ENCODE results near the gene FHIP2A.

Gene FHIP2A

DNA sequence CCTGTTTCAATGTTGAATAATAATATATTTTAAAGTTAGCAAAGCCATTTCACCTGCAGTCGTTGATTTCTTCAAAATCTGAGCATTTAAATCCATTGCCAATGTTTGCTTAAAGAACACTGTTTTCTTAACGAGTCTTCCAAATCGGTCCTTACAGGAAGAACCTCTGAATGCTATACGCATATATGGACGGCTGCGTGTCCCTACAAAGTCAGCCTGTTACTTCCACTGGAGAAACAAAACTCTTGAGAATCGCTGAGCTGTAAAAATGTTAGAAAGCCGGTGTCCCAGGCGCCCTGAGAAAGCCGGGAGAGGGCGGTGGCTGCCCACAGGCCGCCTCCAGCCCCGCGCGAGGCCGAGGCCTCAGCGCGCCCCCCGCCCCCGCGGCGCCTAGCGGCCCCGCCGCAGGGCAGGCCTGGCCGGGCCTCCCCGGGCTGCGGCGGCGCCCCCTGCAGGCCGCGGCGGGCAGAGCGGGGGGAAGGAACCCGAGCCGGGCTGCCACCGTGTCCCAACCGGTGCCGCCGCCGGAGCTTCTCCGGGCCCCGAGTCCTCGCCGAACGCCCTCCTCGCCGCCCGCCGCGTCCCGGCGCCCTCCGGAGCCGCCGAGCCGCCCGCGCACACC, at the start of gene FHIP2A:
TSS of gene FHIP2A (plus strand) at position 488 of the 622 bp plus-strand sequence. CDS start 299 bp downstream, outside the sequence.
- Histone ChIP-seq H3K36me3 (ENCODE audit: control insufficient read depth in 2 of 2, insufficient read depth in 1 of 2, low read length in 2 of 2) (no peaks in the 10 kb centered on the region), H3K27ac (ENCODE audit: extremely low read depth, low read depth, low read length) (peak within 1 kb of the TSS; percentile 99), H3K4me1 (ENCODE audit: control insufficient read depth, insufficient read depth, low read length) (peaks cover 28% of the 10 kb centered on the region), H3K9me3 (ENCODE audit: control insufficient read depth, insufficient read depth, low read depth, low read length) (no peaks in the 10 kb centered on the region), H3K4me3 (ENCODE audit: low read depth, low read length) (peak within 1 kb of the TSS; percentile 88)
- no peak for TF ChIP-seq BCL6B (tag by site-specific recombination; IDR thresholded peaks at IDR 0.05)
- TF ChIP-seq EGR2 (tag by site-specific recombination; IDR thresholded peaks at IDR 0.05; ENCODE audit: low read depth) = peak; percentile 10; the same call in 1 of the 2 replicates
- TF ChIP-seq ZNF596 (tag by site-specific recombination; IDR thresholded peaks at IDR 0.05) = no peak; the same call in 1 of the 2 replicates
- no peak for TF ChIP-seq PRDM2 (tag by site-specific recombination; IDR thresholded peaks at IDR 0.05; ENCODE audit: borderline replicate concordance)
- no peak for TF ChIP-seq ZNF624 (tag by site-specific recombination; IDR thresholded peaks at IDR 0.05)
- TF ChIP-seq ZNF449 (tag by site-specific recombination; IDR thresholded peaks at IDR 0.05) = no peak
- no peak for TF ChIP-seq ZNF169 (tag by site-specific recombination; IDR thresholded peaks at IDR 0.05)
- peak; percentile 51 for TF ChIP-seq ZBTB8A (tag by site-specific recombination; IDR thresholded peaks at IDR 0.05)
- TF ChIP-seq, protein P1, sequence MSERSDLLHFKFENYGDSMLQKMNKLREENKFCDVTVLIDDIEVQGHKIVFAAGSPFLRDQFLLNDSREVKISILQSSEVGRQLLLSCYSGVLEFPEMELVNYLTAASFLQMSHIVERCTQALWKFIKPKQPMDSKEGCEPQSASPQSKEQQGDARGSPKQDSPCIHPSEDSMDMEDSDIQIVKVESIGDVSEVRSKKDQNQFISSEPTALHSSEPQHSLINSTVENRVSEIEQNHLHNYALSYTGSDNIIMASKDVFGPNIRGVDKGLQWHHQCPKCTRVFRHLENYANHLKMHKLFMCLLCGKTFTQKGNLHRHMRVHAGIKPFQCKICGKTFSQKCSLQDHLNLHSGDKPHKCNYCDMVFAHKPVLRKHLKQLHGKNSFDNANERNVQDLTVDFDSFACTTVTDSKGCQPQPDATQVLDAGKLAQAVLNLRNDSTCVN (tag by site-specific recombination; optimal IDR thresholded peaks at IDR 0.05) = peak; percentile 13
- TF ChIP-seq HOXC10 (CRISPR knock-in tag; IDR thresholded peaks at IDR 0.05) = no peak
- no peak for TF ChIP-seq ZNF561 (tag by site-specific recombination; IDR thresholded peaks at IDR 0.05; ENCODE audit: borderline replicate concordance)
- no peak for TF ChIP-seq MEIS1 (CRISPR knock-in tag; IDR thresholded peaks at IDR 0.05; ENCODE audit: borderline replicate concordance)
- CTCF ChIA-PET = interaction anchor here (0.5 to 1.9 kb wide), 19 partner anchors 9 to 791 kb away, joined by 3 to 17 read pairs (median 4); partner anchors contain the start of gene TRUB1
- POLR2A ChIA-PET = interaction anchor here (0.6 kb wide), 1 partner anchor 443 kb away, joined by 5 read pairs; no protein-coding TSS in a partner anchor

GRCh38 chr10:114772496-114773196, 48.9 kb upstream of the FHIP2A start:
- Histone ChIP-seq H3K9me3 (ENCODE audit: control insufficient read depth, insufficient read depth, low read depth, low read length) (no peaks in the 10 kb centered on the region), H3K36me3 (ENCODE audit: control insufficient read depth in 2 of 2, insufficient read depth in 1 of 2, low read length in 2 of 2) (no peaks in the 10 kb centered on the region), H3K4me3 (ENCODE audit: low read depth, low read length) (no peak overlapping the region), H3K27ac (ENCODE audit: extremely low read depth, low read depth, low read length) (no peak overlapping the region), H3K4me1 (ENCODE audit: control insufficient read depth, insufficient read depth, low read length) (no peaks in the 10 kb centered on the region; the same call in 1 of the 2 replicates)
- POLR2A ChIA-PET = no interaction called here
- CTCF ChIA-PET = interaction anchor here (1.4 kb wide), 1 partner anchor 14 kb away, joined by 6 read pairs; no protein-coding TSS in a partner anchor
- peak; percentile 46 for TF ChIP-seq PRDM6 (tag by site-specific recombination; IDR thresholded peaks at IDR 0.05)
- TF ChIP-seq ZNF426 (tag by site-specific recombination; IDR thresholded peaks at IDR 0.05) = no peak
- no peak for TF ChIP-seq ZXDB (tag by site-specific recombination; IDR thresholded peaks at IDR 0.05)
- 0 out of 2 replicates have a peak, but pooled peaks have one; percentile 19 for TF ChIP-seq FEZF1 (tag by site-specific recombination; IDR thresholded peaks at IDR 0.05)
- TF ChIP-seq ZNF223 (tag by site-specific recombination; IDR thresholded peaks at IDR 0.05) = no peak
- TF ChIP-seq, protein P2, sequence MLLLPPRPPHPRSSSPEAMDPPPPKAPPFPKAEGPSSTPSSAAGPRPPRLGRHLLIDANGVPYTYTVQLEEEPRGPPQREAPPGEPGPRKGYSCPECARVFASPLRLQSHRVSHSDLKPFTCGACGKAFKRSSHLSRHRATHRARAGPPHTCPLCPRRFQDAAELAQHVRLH (tag by site-specific recombination; IDR thresholded peaks at IDR 0.05) = peak; percentile 35; the same call in 1 of the 2 replicates
- peak; percentile 13; the same call in 1 of the 2 replicates for TF ChIP-seq KLF8 (tag by site-specific recombination; IDR thresholded peaks at IDR 0.05)
- TF ChIP-seq OVOL3 (tag by site-specific recombination; IDR thresholded peaks at IDR 0.05) = 0 out of 2 replicates have a peak, but pooled peaks have one; percentile 33
- TF ChIP-seq ZEB2 (tag by site-specific recombination; IDR thresholded peaks at IDR 0.05) = no peak

Data from HEK293 (cell line).